Measurements from ENCODE around the gene SEC62.

GRCh38 chr3:169953462-169954141 is 13.0 kb upstream of the SEC62 start:
- TF ChIP-seq, protein P1, sequence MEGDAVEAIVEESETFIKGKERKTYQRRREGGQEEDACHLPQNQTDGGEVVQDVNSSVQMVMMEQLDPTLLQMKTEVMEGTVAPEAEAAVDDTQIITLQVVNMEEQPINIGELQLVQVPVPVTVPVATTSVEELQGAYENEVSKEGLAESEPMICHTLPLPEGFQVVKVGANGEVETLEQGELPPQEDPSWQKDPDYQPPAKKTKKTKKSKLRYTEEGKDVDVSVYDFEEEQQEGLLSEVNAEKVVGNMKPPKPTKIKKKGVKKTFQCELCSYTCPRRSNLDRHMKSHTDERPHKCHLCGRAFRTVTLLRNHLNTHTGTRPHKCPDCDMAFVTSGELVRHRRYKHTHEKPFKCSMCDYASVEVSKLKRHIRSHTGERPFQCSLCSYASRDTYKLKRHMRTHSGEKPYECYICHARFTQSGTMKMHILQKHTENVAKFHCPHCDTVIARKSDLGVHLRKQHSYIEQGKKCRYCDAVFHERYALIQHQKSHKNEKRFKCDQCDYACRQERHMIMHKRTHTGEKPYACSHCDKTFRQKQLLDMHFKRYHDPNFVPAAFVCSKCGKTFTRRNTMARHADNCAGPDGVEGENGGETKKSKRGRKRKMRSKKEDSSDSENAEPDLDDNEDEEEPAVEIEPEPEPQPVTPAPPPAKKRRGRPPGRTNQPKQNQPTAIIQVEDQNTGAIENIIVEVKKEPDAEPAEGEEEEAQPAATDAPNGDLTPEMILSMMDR (conservative IDR thresholded peaks at IDR 0.05 in 1 of 2, IDR thresholded peaks at IDR 0.05 in 1 of 2; ENCODE audit: extremely low read depth in 1 of 2, insufficient read depth in 1 of 2, low read depth in 1 of 2, low read length in 2 of 2) = no peak
- no peak for TF ChIP-seq EZH2 (IDR thresholded peaks at IDR 0.05; ENCODE audit: borderline replicate concordance, low read length)

Measured in mammary epithelial cell (primary cell).